K562 (cell line): ENCODE data around the gene STARD13. TPM values are rescaled to one million over a fixed set of nuclear protein-coding genes. Genes with fewer than 3 reads are reported as not detected.

Experiments used
- ATAC-seq: fragments of 200-7000 bp; cut with Tn5 transposase; 3 replicates; pipeline ENCODE4 v1.9.1; 2020; ENCODE audit warnings: moderate library complexity
- BruUV-seq: library from RNA; stranded (reverse); fragments of 400-500 nt; replicated peaks from 2 replicates; lab custom pipeline; 2021; lab: Mats Ljungman, UMichigan
- CTCF ChIA-PET: fragments of 300-600 bp; formaldehyde crosslinking; extraction: SDS; loops from one replicate; lab custom pipeline; 2021; ENCODE audit warnings: low intra/inter-chr PET ratio; lab: Yijun Ruan, JAX
- POLR2A ChIA-PET: fragments of 300-600, 350-650 bp; sonication (Branson Sonifier 250); formaldehyde crosslinking; extraction: SDS; loops from one replicate; lab custom pipeline; 2021; ENCODE audit warnings: antibody characterized with exemption, inconsistent platforms; lab: Yijun Ruan, JAX
- DNase-seq, 4 experiments: peaks; one replicate each; pipeline versions ENCODE4 v3.0.0 to v3.0.0-alpha.2; 2011 to 2018; ENCODE audit warnings: low spot score in 3 of 4, mixed read lengths in 3 of 4; ENCODE audit errors: extremely low read depth in 1 of 4
- FAIRE-seq: peaks from 2 replicates; lab custom pipeline; 2011; peaks lifted over from hg19 to GRCh38; lab: Jason Lieb, UNC
- H2AFZ ChIP-seq: 2 replicates; pipeline ENCODE4 v1.6.0; 2011; ENCODE audit warnings: low read depth, low read length, control low read depth, inconsistent platforms
- H3K27ac ChIP-seq: fragments of 200-600 bp; 3 replicates; pipeline ENCODE4 v1.8.0; 2011; ENCODE audit warnings: low read depth, mild to moderate bottlenecking, control low read depth, inconsistent platforms, low read length, moderate library complexity, mixed read lengths; ENCODE audit errors: extremely low read depth
- H3K27me3 ChIP-seq, 2 experiments: fragments of 300-600 bp in 1 of 2; 2 replicates in 1 of 2; 3 replicates in 1 of 2; pipeline versions ENCODE4 v1.6.0 to v1.8.0; 2011; ENCODE audit warnings: inconsistent platforms in 2 of 2, low read length in 2 of 2, mild to moderate bottlenecking in 1 of 2, mixed read lengths in 1 of 2, moderate library complexity in 1 of 2; ENCODE audit not compliant: control insufficient read depth in 2 of 2, insufficient read depth in 2 of 2
- H3K36me3 ChIP-seq: fragments of 300-600 bp; 3 replicates; pipeline ENCODE4 v1.8.0; 2011; ENCODE audit warnings: mild to moderate bottlenecking, low read length, inconsistent platforms; ENCODE audit not compliant: control insufficient read depth, insufficient read depth
- H3K4me1 ChIP-seq, 2 experiments: fragments of 200-600 bp in 1 of 2; replicated peaks in 1 of 2; 2 replicates in 1 of 2; 3 replicates in 1 of 2; pipeline versions ENCODE4 v1.5.1 to v1.8.0; 2011; ENCODE audit warnings: inconsistent platforms in 2 of 2, low read length in 2 of 2, mild to moderate bottlenecking in 1 of 2, mixed read lengths in 1 of 2, moderate library complexity in 1 of 2; ENCODE audit not compliant: control insufficient read depth in 2 of 2, insufficient read depth in 2 of 2
- H3K4me2 ChIP-seq: 2 replicates; pipeline ENCODE4 v1.6.1; 2011; ENCODE audit warnings: low read length, control low read depth, inconsistent platforms, mixed read lengths; ENCODE audit not compliant: insufficient read depth
- H3K4me3 ChIP-seq: fragments of 200-600 bp; sonication (generic), shearing (Covaris generic); 2 replicates; pipeline ENCODE4 v1.5.1; 2016; ENCODE audit warnings: control low read depth, inconsistent platforms
- H3K79me2 ChIP-seq: fragments of 200-600 bp; 3 replicates; pipeline ENCODE4 v1.8.0; 2011; ENCODE audit warnings: low read length, inconsistent platforms; ENCODE audit not compliant: control insufficient read depth, insufficient read depth
- H3K9ac ChIP-seq, 2 experiments: 2 replicates each; pipeline versions ENCODE4 v1.6.0 to v1.6.1; 2011; ENCODE audit warnings: low read depth in 2 of 2, low read length in 2 of 2, control low read depth in 1 of 2, inconsistent platforms in 1 of 2, mild to moderate bottlenecking in 1 of 2, mixed read lengths in 1 of 2; ENCODE audit not compliant: insufficient read depth in 1 of 2
- H3K9me1 ChIP-seq: one replicate; pipeline ENCODE4 v1.6.0; 2011; ENCODE audit warnings: inconsistent platforms, mild to moderate bottlenecking, low read length, moderate library complexity; ENCODE audit not compliant: control insufficient read depth, insufficient read depth
- H3K9me3 ChIP-seq: replicated peaks from 2 replicates; pipeline ENCODE4 v1.5.1; 2011; ENCODE audit warnings: low read depth, low read length, inconsistent platforms; ENCODE audit not compliant: control insufficient read depth, insufficient read depth
- H4K20me1 ChIP-seq: replicated peaks from 2 replicates; pipeline ENCODE4 v1.6.1; 2011; ENCODE audit warnings: low read length, inconsistent platforms, mixed read lengths; ENCODE audit not compliant: control insufficient read depth, insufficient read depth
- FOXM1 ChIP-seq, 2 experiments: fragments of 450-650 bp in 1 of 2; sonication (generic) in 1 of 2; formaldehyde crosslinking in 1 of 2; IDR thresholded peaks; 2 replicates each; pipeline versions ENCODE4 v1.6.1 to v1.9.0; 2017 to 2022; ENCODE audit warnings: low read depth in 2 of 2, mild to moderate bottlenecking in 2 of 2, missing genetic modification reagents in 1 of 2, moderate library complexity in 1 of 2
- HCFC1 ChIP-seq: IDR thresholded peaks from 2 replicates; pipeline ENCODE4 v1.6.1; 2012; ENCODE audit warnings: low read depth, low read length, improper control_type of control experiment
- NFYB ChIP-seq: IDR thresholded peaks from 2 replicates; pipeline ENCODE4 v1.6.1; 2011; ENCODE audit warnings: mild to moderate bottlenecking, moderate library complexity; ENCODE audit not compliant: insufficient read length; ENCODE audit errors: extremely low read depth
- SMAD2 ChIP-seq: fragments of 150-350 bp; IDR thresholded peaks from 2 replicates; pipeline ENCODE4 v1.6.1; 2014; ENCODE audit warnings: low read depth, mild to moderate bottlenecking, low read length
- ZNF311 ChIP-seq: fragments of 250-450 bp; sonication (Bioruptor Pico); IDR thresholded peaks from 2 replicates; pipeline ENCODE4 v1.4.0; 2020; ENCODE audit warnings: mild to moderate bottlenecking, moderate library complexity
- ZNF57 ChIP-seq: fragments of 450-650 bp; formaldehyde crosslinking; IDR thresholded peaks from 2 replicates; pipeline ENCODE4 v1.4.0; 2020; ENCODE audit warnings: mild to moderate bottlenecking, moderate library complexity
- WGBS: fragments of 100-300 bp; shearing (Covaris generic); methylation state at CpG from one replicate; pipeline ENCODE4 v1.1.6; 2016; ENCODE audit warnings: low coverage, mixed read lengths; ENCODE audit not compliant: insufficient coverage; ENCODE audit errors: missing lambda C conversion rate; 5-methylcytosine and 5-hydroxymethylcytosine counted together
- in situ Hi-C: fragments of 300-500 bp; cut with MboI; formaldehyde crosslinking; loops from 4 replicates; pipeline ENCODE4 v1.15.0; 2018; ENCODE audit warnings: inconsistent platforms, mixed read lengths
- intact Hi-C: fragments of 100-400 bp; cut with micrococcal nuclease; formaldehyde crosslinking; loops from 2 replicates; pipeline ENCODE4 v1.14.2; 2022
- polyA plus RNA-seq, 8 experiments: library from polyadenylated mRNA; depleted of rRNA in 4 of 8; stranded (reverse) in 5 of 8; unstranded in 3 of 8; fragments of >200 nt; fragmentation: Nextera tagmentation in 2 of 8; fragmentation: Illumina TruSeq in 1 of 8; extraction: Ambion mirVana in 2 of 8; extraction: Trizol in 1 of 8; gene quantifications; 2 replicates each; pipeline versions ENCODE4 v1.2.1 to v1.2.3, GENCODE V29; 2011 to 2014; ENCODE audit warnings: inconsistent platforms in 1 of 8, missing spikeins in 1 of 8
- total RNA-seq, 7 experiments: library from RNA; depleted of rRNA in 6 of 7; stranded (reverse); fragments of >200 nt in 6 of 7; fragmentation: Illumina TruSeq in 2 of 7; extraction: Trizol in 2 of 7; gene quantifications; 2 replicates each; pipeline versions ENCODE4 v1.2.1 to v1.2.3, GENCODE V29; 2011 to 2021; ENCODE audit warnings: low replicate concordance in 1 of 7
- TF ChIP-seq, protein P1 (sequence below): sonication (generic); formaldehyde crosslinking; IDR thresholded peaks from 2 replicates; pipeline ENCODE4 v1.8.0; 2023; ENCODE audit warnings: mild to moderate bottlenecking, missing genetic modification reagents

Gene STARD13
- total and polyA plus RNA-seq, 9 of the 15 experiments (the other 6 are each of a cell fraction or from before 2014, with no cell fraction given), result 0.11 TPM; not detected in 8

DNA sequence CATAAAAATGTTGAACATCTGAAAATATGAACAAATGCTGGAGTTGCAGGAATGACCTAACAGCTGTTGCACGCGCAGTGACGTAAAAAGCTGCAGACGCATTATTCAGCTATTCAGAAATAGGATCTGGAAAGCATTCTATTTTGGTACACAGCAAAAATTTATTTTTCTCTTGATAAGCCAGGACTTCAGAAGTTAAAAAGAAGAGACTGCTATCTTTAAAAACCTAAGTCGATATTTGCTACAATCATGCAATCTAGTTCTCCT lies 36.9 kb upstream of the STARD13 start (continued):
- TF ChIP-seq HCFC1 (no peak), ZNF57 (CRISPR knock-in tag) (no peak), FOXM1 (IDR thresholded peaks at IDR 0.05; ENCODE audit: low read depth) (no peak), FOXM1 (CRISPR knock-in tag; IDR thresholded peaks at IDR 0.05; ENCODE audit: low read depth) (no peak)

DNA sequence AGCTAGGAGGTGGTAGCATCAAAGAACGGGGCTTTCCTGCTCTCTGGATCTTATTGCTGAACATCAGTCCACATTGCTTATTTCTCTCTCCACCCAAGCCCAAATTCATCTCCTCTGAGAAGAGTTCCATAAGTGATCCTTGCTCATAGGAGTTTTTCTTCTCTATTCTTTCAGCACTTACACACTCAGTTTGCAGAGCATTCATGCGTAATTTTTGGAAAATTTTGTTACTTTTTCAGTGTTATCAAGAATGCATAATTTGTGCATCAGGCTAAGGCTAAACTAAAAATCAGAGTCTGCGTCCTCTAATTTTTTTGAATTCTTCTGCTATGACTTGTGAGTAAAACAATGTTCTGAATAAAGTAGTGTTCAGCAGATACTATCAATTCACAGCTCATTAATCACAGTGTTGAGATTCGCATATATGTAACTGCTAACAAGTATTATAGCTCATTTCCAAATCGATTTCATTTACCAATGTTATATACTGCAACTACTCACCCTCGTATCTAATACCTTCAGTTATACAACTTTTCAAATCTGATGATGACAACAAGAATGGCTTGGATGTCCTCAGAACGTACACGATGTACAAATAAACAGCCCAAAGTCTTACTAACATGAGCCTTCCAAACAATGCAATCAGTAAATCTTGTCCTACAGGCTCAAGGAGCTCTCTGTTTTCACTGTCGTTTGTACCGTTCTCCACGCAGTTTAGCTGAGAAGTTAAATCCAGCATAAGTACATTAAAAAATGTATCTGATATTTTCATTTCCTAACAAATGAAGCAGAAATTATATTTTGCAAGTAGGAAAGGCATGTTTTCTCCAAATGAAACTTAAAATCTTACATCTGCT lies 36.4 kb upstream of the STARD13 start:
- in situ Hi-C loops, result no loop called here
- CTCF ChIA-PET, result no interaction called here

More for the DNA sequence above, 36.4 kb upstream of the STARD13 start:
- Histone ChIP-seq H3K36me3 (no peaks in the 10 kb centered on the region), H3K4me3 (no peak overlapping the region), H4K20me1 (no peaks in the 10 kb centered on the region), H3K27me3 (no peaks in the 10 kb centered on the region; a peak in 1 of 5 replicates), H3K4me2 (no peak overlapping the region), H3K9me1 (no peaks in the 10 kb centered on the region), H3K9me3 (no peaks in the 10 kb centered on the region), H3K79me2 (no peaks in the 10 kb centered on the region), H3K27ac (no peak overlapping the region), H3K9ac (no peak overlapping the region), H2AFZ (no peak overlapping the region), H3K4me1 (no peaks in the 10 kb centered on the region)
- DNase-seq (no peak), ATAC-seq (no peak), FAIRE-seq (no peak)
- intact Hi-C loops, result no loop called here
- WGBS, result 2% methylated on average over 11 of the region's 11 CpGs
- POLR2A ChIA-PET, result no interaction called here
- BruUV-seq, result no TSS peak
- TF ChIP-seq SMAD2 (no peak), NFYB (no peak), ZNF311 (CRISPR knock-in tag) (no peak)
- TF ChIP-seq, protein P1, sequence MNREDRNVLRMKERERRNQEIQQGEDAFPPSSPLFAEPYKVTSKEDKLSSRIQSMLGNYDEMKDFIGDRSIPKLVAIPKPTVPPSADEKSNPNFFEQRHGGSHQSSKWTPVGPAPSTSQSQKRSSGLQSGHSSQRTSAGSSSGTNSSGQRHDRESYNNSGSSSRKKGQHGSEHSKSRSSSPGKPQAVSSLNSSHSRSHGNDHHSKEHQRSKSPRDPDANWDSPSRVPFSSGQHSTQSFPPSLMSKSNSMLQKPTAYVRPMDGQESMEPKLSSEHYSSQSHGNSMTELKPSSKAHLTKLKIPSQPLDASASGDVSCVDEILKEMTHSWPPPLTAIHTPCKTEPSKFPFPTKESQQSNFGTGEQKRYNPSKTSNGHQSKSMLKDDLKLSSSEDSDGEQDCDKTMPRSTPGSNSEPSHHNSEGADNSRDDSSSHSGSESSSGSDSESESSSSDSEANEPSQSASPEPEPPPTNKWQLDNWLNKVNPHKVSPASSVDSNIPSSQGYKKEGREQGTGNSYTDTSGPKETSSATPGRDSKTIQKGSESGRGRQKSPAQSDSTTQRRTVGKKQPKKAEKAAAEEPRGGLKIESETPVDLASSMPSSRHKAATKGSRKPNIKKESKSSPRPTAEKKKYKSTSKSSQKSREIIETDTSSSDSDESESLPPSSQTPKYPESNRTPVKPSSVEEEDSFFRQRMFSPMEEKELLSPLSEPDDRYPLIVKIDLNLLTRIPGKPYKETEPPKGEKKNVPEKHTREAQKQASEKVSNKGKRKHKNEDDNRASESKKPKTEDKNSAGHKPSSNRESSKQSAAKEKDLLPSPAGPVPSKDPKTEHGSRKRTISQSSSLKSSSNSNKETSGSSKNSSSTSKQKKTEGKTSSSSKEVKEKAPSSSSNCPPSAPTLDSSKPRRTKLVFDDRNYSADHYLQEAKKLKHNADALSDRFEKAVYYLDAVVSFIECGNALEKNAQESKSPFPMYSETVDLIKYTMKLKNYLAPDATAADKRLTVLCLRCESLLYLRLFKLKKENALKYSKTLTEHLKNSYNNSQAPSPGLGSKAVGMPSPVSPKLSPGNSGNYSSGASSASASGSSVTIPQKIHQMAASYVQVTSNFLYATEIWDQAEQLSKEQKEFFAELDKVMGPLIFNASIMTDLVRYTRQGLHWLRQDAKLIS (CRISPR knock-in tag), result no peak
